Aorta (tissue), 5 donors: ENCODE measurements around the gene HLCS. TPM values are rescaled to one million over a fixed set of nuclear protein-coding genes. Genes with fewer than 3 reads are reported as not detected.
"Not testable (repeated sequence)": the region's sequence is repeated elsewhere in the genome, so short reads cannot be mapped to it uniquely, and the experiment has no call there.

ENCODE experiments used
- ATAC-seq: fragments of 200-7000 bp; cut with Tn5 transposase; one replicate; pipeline ENCODE4 v1.9.1; 2022; ENCODE audit warnings: moderate library complexity; ENCODE audit not compliant: low FRiP score
- DNase-seq, 2 donors: peaks; one replicate each; pipeline ENCODE4 v3.0.0-alpha.2; 2020
- H3K27ac ChIP-seq, 2 donors: one replicate each; pipeline ENCODE4 v1.5.1; 2013; ENCODE audit warnings: low read length in 2 of 2, mild to moderate bottlenecking in 2 of 2, moderate library complexity in 2 of 2, control low read depth in 1 of 2, inconsistent platforms in 1 of 2, low read depth in 1 of 2
- H3K27me3 ChIP-seq, 2 donors: one replicate each; pipeline ENCODE4 v1.6.1; 2013; ENCODE audit warnings: control low read depth in 1 of 2, low read length in 1 of 2, mild to moderate bottlenecking in 1 of 2, moderate library complexity in 1 of 2; ENCODE audit not compliant: insufficient read depth in 2 of 2, control insufficient read depth in 1 of 2
- H3K36me3 ChIP-seq, 2 donors: one replicate each; pipeline ENCODE4 v1.6.1; 2013; ENCODE audit warnings: control low read depth in 1 of 2, low read length in 1 of 2, mild to moderate bottlenecking in 1 of 2; ENCODE audit not compliant: insufficient read depth in 2 of 2, control insufficient read depth in 1 of 2
- H3K4me1 ChIP-seq, 2 donors: one replicate each; pipeline ENCODE4 v1.6.1; 2013; ENCODE audit warnings: low read length in 2 of 2, control low read depth in 1 of 2, mild to moderate bottlenecking in 1 of 2, moderate library complexity in 1 of 2; ENCODE audit not compliant: insufficient read depth in 2 of 2, control insufficient read depth in 1 of 2
- H3K4me3 ChIP-seq, 2 donors: one replicate each; pipeline ENCODE4 v1.5.1; 2013; ENCODE audit warnings: low read length in 2 of 2, control low read depth in 1 of 2, mild to moderate bottlenecking in 1 of 2
- H3K9me3 ChIP-seq: one replicate; pipeline ENCODE4 v1.6.1; 2013; ENCODE audit warnings: mild to moderate bottlenecking, low read length; ENCODE audit not compliant: control insufficient read depth
- WGBS, 2 donors: extraction: QIAGEN DNeasy Blood & Tissue Kit; methylation state at CpG; one replicate each; pipeline ENCODE4 v1.1.7; 2013; 5-methylcytosine and 5-hydroxymethylcytosine counted together
- intact Hi-C, 2 donors: fragments of 100-400 bp; cut with DNase I; formaldehyde crosslinking; loops; one replicate each; pipeline versions ENCODE4 v1.14.2 to v1.15.0; 2022
- long read RNA-seq, 2 donors: library from polyadenylated mRNA; unstranded; transcript quantifications; one replicate each; pipeline ENCODE4 v2.0.0, GENCODE V29; 2020 to 2021
- polyA plus RNA-seq, 2 donors: library from polyadenylated mRNA; stranded (reverse); fragments of 200-250 nt; gene quantifications; one replicate each; pipeline ENCODE4 v1.2.3, GENCODE V29; 2013
- total RNA-seq, 2 donors: library from RNA; stranded (reverse); fragmentation: NEBNext Ultra II Directional; extraction: Animal tissue kit (Norgen Biotek cat#: 25700); gene quantifications; one replicate each; pipeline ENCODE4 v1.2.1, GENCODE V29; 2021
- donor health status: healthy with polysubstance abuse.
- donor health status: Bipolar disorder and iron deficiency.
- donor health status: DM: no; HTN: no; CAD: no.
- donor health status: DM: no; HTN: no; CAD: no.
- donor health status: DM: yes; HTN: yes; CAD: no.

The HLCS gene
- total RNA-seq, result 10 to 100 TPM; 17.3 to 19.7 TPM
- polyA plus RNA-seq, result 1 to 10 TPM; 2.1 to 4.0 TPM
- long read RNA-seq, donor 1, partial matches to known transcripts, result 8 of 22 reads
- long read RNA-seq, donor 1, other reads (novel, unspliced or antisense), result 14 of 22 reads
- long read RNA-seq, donor 2, partial matches to known transcripts, result 1 of 14 reads
- long read RNA-seq, donor 2, other reads (novel, unspliced or antisense), result 13 of 14 reads

GRCh38 chr21:36966066-36966820 is at the start of gene HLCS:
TSS of gene HLCS (minus strand) at chr21:36966669. CDS start at chr21:36966638, 31 bp downstream.
- H3K9me3 ChIP-seq, result no peaks in the 10 kb centered on the region
- H3K4me1 ChIP-seq, result no peaks in the 10 kb centered on the region
- no peaks in the 10 kb centered on the region for H3K27me3 ChIP-seq
- H3K36me3 ChIP-seq, result no peaks in the 10 kb centered on the region
- WGBS, 2 donors, result 0 to 1% methylated on average over 15 to 101 of the region's 101 CpGs
- ATAC-seq (peak; percentile 83), DNase-seq (peak in 1 of 2 donors; percentile 80)
- peak within 1 kb of the TSS; percentile 0 to 50 for H3K27ac ChIP-seq
- peak within 1 kb of the TSS; percentile 89 to 97 for H3K4me3 ChIP-seq
- intact Hi-C loops, result loop anchor here in 1 of 2 donors (1.0 kb wide), 1 partner anchor 23 kb away; no protein-coding TSS in a partner anchor

GRCh38 chr21:37009740-37010341 is 43.4 kb upstream of the HLCS start:
- no peaks in the 10 kb centered on the region for H3K36me3 ChIP-seq
- intact Hi-C loops, result no loop called here
- peak; percentile 91 to 95 for DNase-seq
- no peak overlapping the region for H3K27ac ChIP-seq
- whole genome bisulfite sequencing, 2 donors, result 10% methylated on average over 30 of the region's 30 CpGs
- ATAC-seq, result peak; percentile 88
- no peaks in the 10 kb centered on the region for H3K9me3 ChIP-seq
- H3K27me3 ChIP-seq, result no peaks in the 10 kb centered on the region
- no peaks in the 10 kb centered on the region for H3K4me1 ChIP-seq
- no peak overlapping the region for H3K4me3 ChIP-seq

- intact Hi-C loops, result no loop called here
- no peaks in the 10 kb centered on the region for H3K36me3 ChIP-seq
- 73 to 81% methylated on average over 11 to 12 of the region's 12 CpGs for WGBS, 2 donors
- H3K4me3 ChIP-seq, result no peak overlapping the region
- H3K27me3 ChIP-seq, result no peaks in the 10 kb centered on the region
- no peaks in the 10 kb centered on the region for H3K4me1 ChIP-seq
- no peak overlapping the region for H3K27ac ChIP-seq
- ATAC-seq (no peak), DNase-seq (no peak)
- H3K9me3 ChIP-seq, result no peaks in the 10 kb centered on the region
Measured at GRCh38 chr21:37008724-37009123, 42.3 kb upstream of the HLCS start.

- no peaks in the 10 kb centered on the region for H3K27me3 ChIP-seq
- H3K36me3 ChIP-seq, result no peaks in the 10 kb centered on the region
- no peak within 1 kb of the TSS for H3K27ac ChIP-seq
- peak within 1 kb of the TSS; percentile 22 to 27 for H3K4me3 ChIP-seq
- ATAC-seq (peak; percentile 49), DNase-seq (no peak)
- no peaks in the 10 kb centered on the region for H3K9me3 ChIP-seq
- intact Hi-C loops, result no loop called here
- 2 to 3% methylated on average over 63 to 87 of the region's 87 CpGs for WGBS, 2 donors
- H3K4me1 ChIP-seq, result no peaks in the 10 kb centered on the region
Measured at GRCh38 chr21:37006486-37007291, 40.2 kb upstream of the HLCS start, which contains the start of gene RIPPLY3. TSS of gene RIPPLY3 (plus strand) at chr21:37006702. CDS start at chr21:37006773, 71 bp downstream.

GRCh38 chr21:37005548-37006485 is 39.3 kb upstream of the HLCS start:
- Histone ChIP-seq H3K27me3 (no peaks in the 10 kb centered on the region), H3K4me1 (no peaks in the 10 kb centered on the region), H3K27ac (no peak overlapping the region), H3K9me3 (no peaks in the 10 kb centered on the region), H3K4me3 (peak overlapping the region in 1 of 2 donors; percentile 27), H3K36me3 (no peaks in the 10 kb centered on the region)
- intact Hi-C loops, result no loop called here
- ATAC-seq (no peak), DNase-seq (no peak)
- WGBS, 2 donors, result 16 to 18% methylated on average over 65 to 76 of the region's 76 CpGs

- ATAC-seq, intact Hi-C loops, DNase-seq: not testable (repeated sequence)
Measured at GRCh38 chr21:37003917-37004316, 37.4 kb upstream of the HLCS start.

GRCh38 chr21:37002851-37003250 is 36.4 kb upstream of the HLCS start:
- H3K9me3 ChIP-seq, H3K27ac ChIP-seq, DNase-seq, H3K4me3 ChIP-seq, H3K27me3 ChIP-seq, H3K36me3 ChIP-seq, intact Hi-C loops, ATAC-seq, H3K4me1 ChIP-seq: not testable (repeated sequence)
- WGBS, 2 donors, result 81 to 86% methylated on average over 12 of the region's 12 CpGs

More at GRCh38 chr21:37003917-37004316, 37.4 kb upstream of the HLCS start:
- H3K36me3 ChIP-seq, H3K27me3 ChIP-seq, H3K4me3 ChIP-seq, H3K4me1 ChIP-seq, H3K27ac ChIP-seq, H3K9me3 ChIP-seq: not testable (repeated sequence)
- 63 to 81% methylated on average over 3 of the region's 3 CpGs for WGBS, 2 donors
